Activated CD8-positive, alpha-beta memory T cell treated with anti-CD3 and anti-CD28 coated beads for 1 hour (primary cell): ENCODE results near the gene SH3TC1.
A peak's percentile ranks its signal among the peaks of the same experiment; 100 is the strongest.

Experiments used
- DNase-seq, 2 donors: peaks; one replicate each; pipeline ENCODE4 v3.0.0-alpha.2; 2020; ENCODE audit warnings: low read depth in 1 of 2; ENCODE audit errors: extremely low read depth in 1 of 2

SH3TC1 gene

DNA sequence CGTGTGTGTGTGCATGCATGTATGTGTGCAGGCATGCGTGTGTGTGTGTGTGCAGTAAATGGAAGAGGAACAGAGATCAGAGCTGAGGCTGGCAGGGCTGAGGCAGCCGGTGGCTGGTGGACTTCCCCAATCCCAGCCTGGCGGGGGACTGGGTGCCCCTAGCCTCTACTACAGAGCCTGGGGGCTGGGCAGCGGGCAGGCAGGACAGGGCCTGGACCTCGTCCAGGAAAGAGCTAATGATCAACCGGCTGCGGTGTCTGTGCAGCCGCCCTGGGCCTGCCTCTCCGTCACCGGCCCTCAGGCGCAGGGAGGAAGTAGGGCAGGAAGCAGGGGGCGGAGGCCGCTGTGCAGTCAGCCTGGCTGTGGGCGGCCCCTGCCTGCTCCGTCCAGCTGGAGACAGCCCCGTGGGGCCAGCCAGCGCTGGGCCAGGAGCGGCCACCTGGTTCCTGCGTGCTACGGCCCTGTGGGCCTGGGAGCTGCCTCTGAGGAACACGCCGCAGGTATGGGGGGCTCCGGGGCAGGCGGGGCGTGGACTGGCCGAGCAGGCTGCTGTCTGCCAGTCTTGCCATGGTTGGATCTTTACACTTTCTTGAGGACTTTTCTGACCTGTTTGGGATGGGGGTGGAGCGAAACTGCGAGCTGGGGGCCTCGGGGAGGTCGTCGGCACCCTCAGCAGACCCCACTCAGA, at the start of gene SH3TC1:
Gene SH3TC1 (plus strand): TSS at position 385 of the 688 bp plus-strand sequence. CDS start 5,905 bp downstream, outside the sequence.
- DNase-seq = peak in 1 of 2 donors; percentile 37

DNA sequence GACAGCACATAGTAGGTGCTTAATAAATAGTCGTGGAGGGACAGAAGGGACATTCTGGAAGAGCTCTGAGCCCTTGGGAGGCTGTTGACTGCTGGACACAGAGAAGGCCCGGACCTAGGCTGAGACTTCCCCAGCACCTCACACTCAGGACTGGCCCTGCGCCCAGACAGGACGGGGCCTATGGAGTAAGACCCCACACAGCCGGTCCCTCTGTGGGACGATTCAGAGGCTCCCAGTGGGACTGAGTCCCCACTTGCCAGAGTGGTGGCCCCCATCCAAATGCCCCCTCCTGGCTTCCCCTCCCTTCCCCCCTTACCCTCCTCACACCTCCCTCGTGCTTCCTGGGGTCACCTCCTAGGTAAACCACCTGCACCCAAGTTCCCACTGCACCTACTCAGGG, 49.4 kb upstream of the SH3TC1 start:
- no peak for DNase-seq

DNA sequence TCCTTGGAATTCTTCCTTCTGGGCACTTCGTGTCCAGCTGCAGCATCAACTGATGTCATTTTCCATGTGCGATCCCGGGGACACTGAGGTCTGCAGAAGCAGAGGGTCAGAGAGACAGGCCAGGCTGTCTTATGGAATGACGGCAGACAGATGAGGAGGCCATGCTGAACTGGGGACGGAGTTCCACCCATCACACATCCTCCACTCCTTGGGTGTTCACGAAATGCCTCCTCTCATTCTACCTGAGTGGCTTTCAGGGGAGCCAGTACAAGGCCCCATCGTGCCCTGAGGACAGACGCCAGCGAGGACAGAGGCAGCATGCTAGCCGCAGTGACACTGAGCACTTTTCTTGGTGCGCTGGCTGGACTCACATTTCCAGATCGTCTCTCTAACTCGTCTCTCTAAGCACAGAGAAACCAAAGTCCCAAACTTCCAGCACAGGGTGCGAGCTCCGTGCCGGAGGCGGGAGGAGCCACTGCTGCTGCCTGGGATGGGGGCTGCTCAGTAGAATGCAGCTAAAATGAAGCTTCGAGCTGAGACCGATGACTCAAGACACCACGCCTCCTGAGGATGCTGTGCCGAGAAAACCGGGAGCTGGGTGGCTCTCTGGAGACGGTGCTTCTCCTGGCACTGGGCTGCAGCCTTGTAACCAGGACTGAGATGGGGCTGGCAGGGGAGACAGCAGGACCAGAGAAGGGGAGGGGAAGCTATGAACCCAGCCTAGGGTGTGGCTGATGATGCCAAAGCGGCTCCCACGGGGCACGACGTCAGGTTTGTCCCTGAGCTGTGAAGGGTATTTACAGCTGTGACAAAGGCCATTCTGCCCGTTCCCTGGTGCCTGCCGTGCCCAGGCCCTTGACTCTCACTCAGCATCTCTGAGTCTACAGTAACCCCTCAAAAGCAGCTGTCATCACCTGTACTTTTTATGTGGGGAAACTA, 48.7 kb upstream of the SH3TC1 start:
- no peak for DNase-seq

DNA sequence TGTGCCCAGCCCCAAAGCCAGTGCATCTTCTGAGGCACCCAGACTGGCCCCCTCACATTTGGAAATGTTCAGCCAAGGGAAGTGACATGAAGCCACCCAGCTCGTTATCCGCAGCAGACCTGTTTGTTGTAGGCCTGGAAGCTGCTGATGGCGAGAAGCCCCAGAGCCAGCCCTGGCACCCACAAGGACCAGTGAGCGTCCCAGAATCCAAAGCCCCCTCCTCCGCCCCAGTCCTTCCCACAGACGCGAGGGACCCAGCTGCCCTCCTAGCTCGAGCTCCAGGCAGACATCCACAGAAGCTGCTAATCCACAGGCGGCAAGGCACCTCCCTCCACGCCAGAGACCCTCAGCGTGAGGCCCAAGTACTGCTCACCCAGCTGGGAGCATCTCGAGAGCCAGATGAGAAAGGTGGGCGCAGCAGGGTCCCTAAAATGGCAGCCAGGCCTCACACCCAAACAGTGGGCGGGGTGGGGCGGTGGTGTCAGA, 47.9 kb upstream of the SH3TC1 start:
- DNase-seq = no peak

DNA sequence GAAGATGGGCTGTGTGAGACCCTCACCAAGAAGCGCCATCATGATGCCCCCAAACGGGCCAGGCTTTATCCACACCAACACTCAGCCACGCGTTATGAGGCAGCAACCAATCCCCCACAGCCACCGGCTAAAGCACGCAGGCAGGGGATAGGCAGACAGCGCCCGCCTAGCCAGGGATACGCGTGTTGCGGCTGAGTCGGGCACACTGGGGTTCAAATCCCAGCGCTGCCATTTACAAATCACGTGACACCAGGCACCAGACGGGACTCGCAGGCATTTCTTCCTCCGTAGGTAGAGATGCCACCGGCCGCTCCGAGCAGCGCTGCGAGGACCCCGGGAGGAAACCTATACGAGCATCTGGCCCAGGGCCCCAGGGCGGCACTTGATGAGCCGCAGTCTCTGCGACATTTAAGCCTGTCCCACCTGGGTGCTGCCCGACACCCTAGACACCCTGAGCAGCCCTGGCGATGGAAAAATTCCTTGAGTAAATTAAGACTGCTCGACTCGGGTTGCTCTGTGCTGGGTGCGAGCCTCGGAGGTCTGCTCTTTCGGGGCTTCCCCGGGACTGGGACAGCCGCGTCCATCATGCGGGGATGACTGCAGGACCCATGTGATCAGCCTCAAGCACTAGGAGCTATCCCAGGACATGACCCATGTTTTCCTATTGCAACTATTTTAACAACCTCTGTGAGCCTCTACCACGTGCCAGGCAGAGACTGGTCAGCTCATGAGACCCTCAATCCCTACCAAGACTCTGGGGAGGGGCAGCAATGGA, 46.8 kb upstream of the SH3TC1 start:
- no peak for DNase-seq

DNA sequence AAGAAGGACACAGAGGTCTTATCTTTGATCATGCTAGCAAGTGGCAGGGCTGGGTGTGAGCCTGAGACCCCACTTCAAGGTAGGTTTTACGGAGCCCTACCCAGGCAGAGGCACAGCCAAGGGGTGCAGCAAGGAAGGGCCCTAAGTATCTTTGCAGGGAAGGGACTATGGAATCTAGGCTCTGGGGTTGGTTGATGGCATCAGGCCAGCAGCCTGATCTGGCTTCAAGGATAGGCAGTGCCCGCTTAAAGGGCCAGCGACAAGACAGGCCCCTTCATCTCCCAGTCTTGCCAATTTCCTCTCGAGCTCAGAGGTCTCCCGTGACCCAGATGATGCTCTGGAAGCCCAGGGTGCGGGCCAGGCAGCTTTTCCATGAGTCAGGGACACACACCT, 46.2 kb upstream of the SH3TC1 start:
- no peak for DNase-seq

DNA sequence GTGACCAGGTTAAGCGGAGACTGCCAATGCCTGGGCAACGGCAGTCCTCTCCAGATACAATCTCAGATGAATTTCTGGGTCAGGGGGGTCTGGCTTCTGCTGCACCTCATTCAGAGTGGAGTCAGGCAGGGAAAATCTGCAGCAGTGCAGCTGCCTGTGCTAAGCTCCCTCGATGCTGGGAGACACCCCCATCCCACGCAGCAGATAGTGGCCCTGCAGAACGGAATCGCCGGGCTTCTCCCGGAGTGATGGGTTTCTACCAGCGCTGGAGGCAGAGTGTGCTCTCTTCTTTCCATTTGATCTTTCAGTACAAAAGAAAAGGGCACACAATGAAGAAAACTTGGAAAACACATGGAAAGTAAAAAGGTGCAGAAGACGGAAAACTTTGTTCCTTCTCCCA, 45.6 kb upstream of the SH3TC1 start:
- no peak for DNase-seq

DNA sequence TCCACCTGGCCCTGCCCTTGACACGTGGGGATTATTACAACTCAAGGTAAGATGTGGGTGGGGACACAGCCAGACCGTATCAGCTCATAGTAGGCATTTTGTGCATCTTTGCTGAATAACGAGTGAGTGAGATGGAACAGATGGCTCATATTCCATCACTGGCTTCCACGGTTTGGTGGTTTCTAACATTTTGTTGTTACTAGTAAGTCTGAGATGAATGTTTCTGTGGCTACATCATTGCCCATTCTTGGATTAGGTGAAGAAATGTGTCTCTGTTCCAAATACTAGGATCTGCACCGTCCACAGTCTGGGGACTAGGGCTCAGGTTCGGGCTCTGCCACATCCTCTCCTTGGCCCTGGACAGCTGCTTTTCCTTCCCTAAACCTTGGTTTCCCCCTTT, 44.0 kb upstream of the SH3TC1 start:
- no peak for DNase-seq

DNA sequence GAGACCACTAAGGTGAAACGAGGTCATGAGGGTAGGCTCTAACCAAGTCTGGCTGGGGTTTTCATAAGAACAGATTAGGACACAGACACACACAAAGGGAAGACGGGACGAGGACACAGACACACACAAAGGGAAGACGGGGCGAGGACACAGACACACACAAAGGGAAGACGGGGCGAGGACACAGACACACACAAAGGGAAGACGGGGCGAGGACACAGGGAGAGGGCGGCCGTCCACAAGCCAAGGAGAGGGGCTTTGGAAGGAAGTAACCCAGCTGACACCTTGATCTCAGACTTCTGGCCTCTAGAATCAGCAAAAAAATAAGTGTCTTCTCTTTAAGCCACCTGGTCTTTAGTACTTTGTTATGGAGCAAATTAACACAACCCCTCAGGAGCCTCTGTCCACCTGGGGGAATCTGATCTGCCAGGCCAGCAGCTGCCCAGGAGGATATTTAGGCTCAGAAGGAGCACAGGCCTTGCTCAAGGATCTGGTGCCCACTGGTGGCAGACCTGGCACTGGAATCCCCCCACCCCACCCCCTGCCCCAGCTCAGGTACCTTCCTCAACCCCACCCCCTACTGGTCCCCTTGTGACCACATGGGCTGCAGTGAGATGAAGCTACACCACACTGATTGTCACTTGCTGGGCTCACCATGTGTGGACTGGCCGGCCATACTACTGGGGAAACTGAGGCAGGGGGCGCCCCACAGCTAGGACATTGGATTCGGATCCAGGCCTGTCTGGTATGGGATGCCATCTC, 43.2 kb upstream of the SH3TC1 start:
- no peak for DNase-seq

DNA sequence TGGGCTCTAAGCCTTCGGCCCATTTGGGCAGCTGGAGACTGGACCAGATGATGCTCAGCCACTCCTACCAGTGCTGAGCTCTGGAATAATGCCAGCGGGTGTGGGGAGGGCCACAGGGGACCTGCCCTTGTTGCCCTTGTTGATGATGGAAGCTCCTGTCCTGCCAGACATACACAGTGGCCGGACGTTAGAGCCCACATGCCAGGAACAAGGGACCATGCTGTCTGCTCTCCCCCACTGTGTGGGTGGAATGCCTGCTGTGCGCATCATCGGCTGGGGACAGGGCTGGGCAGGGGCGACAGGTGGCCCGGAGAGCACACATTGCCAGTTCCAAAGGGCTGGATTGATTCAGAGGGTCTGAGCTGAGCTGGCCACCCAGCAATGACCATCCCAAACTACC, 42.5 kb upstream of the SH3TC1 start:
- DNase-seq = no peak

DNA sequence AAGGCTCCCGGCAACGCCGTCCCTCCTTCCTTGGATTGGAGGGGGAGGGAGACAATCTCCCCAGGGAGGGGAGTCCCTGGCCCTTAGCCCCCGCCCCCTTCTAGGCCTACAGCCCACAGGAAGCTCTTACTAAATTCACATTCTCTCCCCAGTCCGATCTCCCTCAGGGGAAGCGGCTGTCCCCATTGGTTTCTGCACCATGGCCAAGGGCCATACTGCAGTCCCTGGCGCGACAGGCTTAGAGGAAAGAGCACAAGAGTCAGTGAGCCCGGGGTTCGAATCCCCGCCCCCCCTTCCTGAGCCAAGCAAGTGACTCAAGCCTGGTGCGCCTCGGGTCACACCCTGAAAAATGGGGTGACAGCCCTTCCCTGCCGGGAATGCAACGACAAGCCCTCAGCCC, 41.6 kb upstream of the SH3TC1 start:
- no peak for DNase-seq

DNA sequence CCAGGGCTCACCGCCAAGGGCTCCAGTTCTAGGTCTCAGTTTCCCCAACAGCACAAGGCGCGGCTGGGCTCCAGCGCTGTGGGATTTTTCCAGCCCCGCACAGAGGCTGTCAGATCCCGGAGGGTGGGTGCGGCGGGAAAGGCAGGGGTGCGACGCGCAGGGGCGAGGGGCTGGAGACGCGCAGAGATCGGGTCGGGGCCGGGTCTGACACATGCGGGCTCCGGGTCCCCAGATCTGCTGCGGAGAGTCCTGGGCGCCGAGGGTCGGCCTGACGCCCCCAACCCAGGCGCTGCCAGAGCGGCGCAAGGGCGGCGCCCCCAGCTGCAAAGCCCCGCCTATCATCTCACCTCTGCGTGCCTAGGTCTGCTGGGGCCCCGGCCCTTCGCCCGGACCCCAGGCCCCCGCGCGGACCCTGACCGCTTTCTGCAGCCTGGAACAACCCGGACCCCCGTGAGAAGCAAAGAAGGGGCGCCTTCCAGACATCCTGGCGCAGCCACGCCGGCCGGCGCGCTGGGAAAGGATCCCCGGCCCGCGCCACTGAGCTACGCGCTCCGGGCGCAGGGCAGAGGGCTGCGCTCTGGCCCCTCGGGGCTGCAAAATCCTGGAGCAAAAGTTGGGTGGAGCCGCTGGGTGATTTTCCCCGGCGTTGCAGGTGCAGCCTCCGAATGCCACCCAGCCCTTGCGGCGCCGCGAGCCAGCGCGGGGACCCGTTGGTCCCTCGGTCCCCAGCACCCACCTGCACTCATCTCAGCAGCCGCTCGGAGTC, 41.0 kb upstream of the SH3TC1 start:
- no peak for DNase-seq

DNA sequence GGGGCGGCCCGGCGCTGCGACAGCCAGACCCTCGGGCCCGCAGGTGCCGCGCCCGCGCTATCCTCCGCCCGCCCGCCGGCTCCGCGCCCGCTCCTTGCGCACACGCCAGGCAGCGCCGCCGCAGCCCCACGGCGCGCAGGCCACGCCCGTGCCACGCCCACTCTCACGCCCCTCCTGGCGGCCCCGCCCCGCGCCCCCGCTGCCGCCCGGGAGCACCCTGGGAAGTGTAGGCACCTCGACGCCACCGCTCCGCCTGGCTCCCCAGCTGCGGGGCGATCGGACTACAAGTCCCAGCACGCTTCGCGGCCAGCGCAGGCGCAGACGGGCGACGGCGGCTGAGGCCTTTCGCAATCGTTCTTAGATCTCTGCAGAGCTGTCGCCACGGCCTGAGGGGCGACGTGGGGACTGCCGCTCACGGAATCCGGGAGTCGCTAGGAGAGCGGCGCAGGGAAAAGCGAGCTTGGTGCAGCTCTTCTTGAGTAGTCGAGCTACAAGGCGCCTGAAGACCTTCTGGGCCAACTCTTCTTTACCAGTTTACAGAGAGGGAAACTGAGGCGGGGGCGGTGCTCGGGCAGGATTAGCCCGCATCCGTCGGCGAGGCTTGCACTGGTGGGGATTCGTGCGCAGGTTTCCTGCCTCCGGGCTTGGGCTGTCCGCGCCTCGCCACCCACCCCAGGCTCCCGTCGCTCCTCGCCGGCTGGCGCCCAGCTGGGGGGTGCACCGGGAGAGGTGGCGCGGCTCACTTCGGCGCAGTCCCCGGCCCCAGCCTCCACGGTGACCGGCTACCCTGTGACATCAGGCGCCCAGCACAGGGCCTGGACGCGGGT, 40.2 kb upstream of the SH3TC1 start, which contains the start of gene ABLIM2:
Gene ABLIM2 (minus strand): TSS at position 104 of the 827 bp plus-strand sequence. CDS start 124 bp downstream, outside the sequence.
- peak; percentile 96 to 97 for DNase-seq

DNA sequence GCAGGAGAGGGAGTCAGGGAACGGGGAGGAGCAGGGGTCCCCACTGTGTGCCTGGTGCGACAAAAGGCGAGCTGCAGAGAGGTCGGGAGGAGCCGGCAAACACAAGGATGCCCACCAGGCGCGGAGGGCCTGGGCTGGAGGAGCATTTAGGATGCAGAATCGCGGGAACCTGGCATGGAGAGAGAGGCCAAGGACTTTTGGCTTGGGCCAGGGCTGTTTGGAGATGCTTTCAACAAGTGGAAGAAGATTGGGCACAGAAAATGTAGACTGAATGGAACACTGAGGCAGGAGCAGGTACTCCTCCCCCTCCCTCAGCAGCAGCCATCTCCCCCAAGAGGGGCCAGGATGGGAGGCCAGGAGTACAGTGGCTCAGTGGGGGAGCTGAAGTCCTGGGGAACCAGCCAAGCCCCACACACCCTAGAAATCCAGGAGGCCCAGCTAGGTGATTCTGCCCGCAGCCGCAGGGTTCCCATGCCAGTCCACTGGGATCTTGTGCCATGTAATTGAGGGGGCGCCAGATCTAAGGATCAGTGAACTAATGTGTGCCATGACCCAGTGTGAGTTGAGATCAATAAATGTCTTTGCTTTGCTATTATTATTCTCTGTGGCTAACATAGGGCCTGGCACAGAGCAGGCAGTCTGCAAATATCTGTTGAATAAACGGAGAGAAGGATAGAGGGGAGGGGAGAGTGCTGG, 39.4 kb upstream of the SH3TC1 start:
- no peak for DNase-seq

DNA sequence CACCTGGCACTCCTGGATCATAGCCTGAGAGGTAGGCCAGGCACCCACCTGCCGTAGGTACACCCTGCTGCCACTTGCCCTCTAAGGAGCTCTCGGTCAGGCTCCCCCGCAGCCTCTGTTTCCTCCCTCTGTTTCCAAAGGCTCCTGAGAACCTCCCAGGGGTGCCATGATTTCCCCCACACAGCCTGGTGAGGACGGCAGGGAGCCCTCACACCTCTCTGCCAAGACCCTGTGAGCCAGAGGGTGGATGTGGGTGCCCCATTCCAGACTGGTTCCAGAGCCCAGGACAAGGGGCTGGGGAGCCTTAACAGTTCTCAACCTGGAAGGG, 38.9 kb upstream of the SH3TC1 start:
- no peak for DNase-seq

DNA sequence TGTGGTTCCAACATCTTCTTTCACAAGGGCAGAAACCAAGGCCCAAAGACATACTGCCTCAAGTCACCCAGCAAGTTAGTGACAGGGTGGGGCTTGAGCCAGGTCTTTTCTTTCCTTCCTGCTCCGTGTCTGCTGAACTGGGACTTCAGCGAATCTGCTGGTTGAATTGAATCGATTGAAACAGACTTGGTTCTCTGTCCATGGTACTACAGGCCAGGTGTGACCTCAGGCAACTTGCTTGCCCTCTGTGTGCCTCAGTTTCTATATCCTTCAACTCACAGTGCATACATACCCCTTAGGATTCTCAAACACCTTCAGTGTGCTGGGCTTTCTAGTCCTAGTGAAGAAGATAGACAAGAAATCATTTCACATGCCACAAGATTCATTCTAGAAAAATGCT, 38.5 kb upstream of the SH3TC1 start:
- DNase-seq = no peak

DNA sequence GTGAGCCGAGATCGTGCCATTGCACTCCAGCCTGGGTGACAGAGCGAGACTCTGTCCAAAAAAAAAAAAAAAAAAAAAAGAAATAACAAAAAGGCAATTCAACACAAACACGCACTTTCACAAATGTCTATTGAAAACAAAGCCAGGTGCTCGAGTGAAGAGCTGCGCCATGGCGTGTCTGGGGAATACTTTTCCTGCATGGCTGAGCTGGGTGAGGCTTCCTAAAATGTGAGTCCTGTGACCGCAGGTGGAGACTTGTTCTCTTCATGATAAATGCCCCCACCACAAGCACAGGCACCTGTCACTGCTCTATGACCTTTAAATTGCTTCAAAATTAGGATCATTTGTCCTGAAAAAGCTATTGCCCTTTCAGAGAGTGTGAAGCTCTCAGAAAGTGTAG, 36.5 kb upstream of the SH3TC1 start:
- DNase-seq = no peak

DNA sequence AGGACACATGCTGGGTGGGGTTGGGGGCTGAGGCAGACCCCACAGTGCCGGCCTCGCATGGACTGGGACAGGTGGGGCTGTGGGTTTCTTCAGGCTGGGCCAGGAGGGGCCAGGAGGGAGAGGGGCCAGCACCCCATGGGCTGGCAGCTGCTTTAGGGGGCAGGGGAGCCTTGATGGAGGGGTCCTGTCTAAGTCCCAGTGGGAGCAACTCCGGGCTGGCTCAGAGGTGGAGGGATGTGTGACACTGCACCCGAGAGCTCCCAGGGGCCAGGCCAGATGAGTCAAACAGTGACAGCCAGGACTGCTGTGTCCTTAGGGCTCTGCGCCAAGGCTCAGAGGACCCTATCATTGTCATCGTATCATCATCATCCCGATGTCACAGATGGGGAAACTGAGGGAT, 36.1 kb upstream of the SH3TC1 start:
- DNase-seq = no peak
